Upper lobe of right lung (tissue), 1 donor: ENCODE measurements around the gene FBN1. TPM values are rescaled to one million over a fixed set of nuclear protein-coding genes. Genes with fewer than 3 reads are reported as not detected.

Experiments
- ATAC-seq: fragments of 200-7000 bp; cut with Tn5 transposase; one replicate; pipeline ENCODE4 v1.9.1; 2020; ENCODE audit warnings: mild to moderate bottlenecking, moderate library complexity
- DNase-seq: peaks from one replicate; pipeline ENCODE4 v3.0.0-alpha.2; 2020
- H3K27ac ChIP-seq: fragments of 200-600 bp; one replicate; pipeline ENCODE4 v1.8.0; 2022
- H3K27me3 ChIP-seq: fragments of 200-600 bp; one replicate; pipeline ENCODE4 v1.8.0; 2022; ENCODE audit warnings: mild to moderate bottlenecking
- H3K36me3 ChIP-seq: fragments of 200-600 bp; one replicate; pipeline ENCODE4 v1.8.0; 2022
- H3K4me1 ChIP-seq: fragments of 200-600 bp; one replicate; pipeline ENCODE4 v1.8.0; 2022
- H3K4me3 ChIP-seq: fragments of 200-600 bp; one replicate; pipeline ENCODE4 v1.8.0; 2022; ENCODE audit warnings: mild to moderate bottlenecking
- H3K9me3 ChIP-seq: fragments of 200-600 bp; one replicate; pipeline ENCODE4 v1.8.0; 2022
- CTCF ChIP-seq: fragments of 200-600 bp; IDR thresholded peaks from one replicate; pipeline ENCODE4 v1.8.0; 2022; ENCODE audit warnings: antibody characterized with exemption
- intact Hi-C: fragments of 100-400 bp; cut with DNase I; formaldehyde crosslinking; loops from one replicate; pipeline ENCODE4 v1.11.0; 2022
- total RNA-seq: library from RNA; stranded (reverse); fragmentation: NEBNext Ultra II Directional; extraction: Animal tissue kit (Norgen Biotek cat#: 25700); gene quantifications from one replicate; pipeline ENCODE4 v1.2.1, GENCODE V29; 2021
- donor health status: DM: no; HTN: yes; CAD: no; lungs with severe emphysema.

The FBN1 gene
- total RNA-seq, 1 donor from 2014 or later, result 46.9 TPM

GRCh38 chr15:48601095-48601494 lies 44.4 kb downstream of the FBN1 start:
- no peak for ATAC-seq
- Histone ChIP-seq H3K4me1 (peaks cover 6% of the 10 kb centered on the region), H3K27ac (no peak overlapping the region), H3K9me3 (no peaks in the 10 kb centered on the region), H3K4me3 (no peak overlapping the region), H3K27me3 (no peaks in the 10 kb centered on the region), H3K36me3 (peaks cover 3% of the 10 kb centered on the region)
- no peak for DNase-seq
- intact Hi-C loops, result no loop called here
- no peak for TF ChIP-seq CTCF

- Histone ChIP-seq H3K4me1 (no peaks in the 10 kb centered on the region), H3K36me3 (peaks cover 3% of the 10 kb centered on the region), H3K9me3 (no peaks in the 10 kb centered on the region), H3K4me3 (no peak overlapping the region), H3K27ac (no peak overlapping the region), H3K27me3 (no peaks in the 10 kb centered on the region)
- TF ChIP-seq CTCF, result no peak
- DNase-seq, result no peak
- no peak for ATAC-seq
- intact Hi-C loops, result no loop called here
Measured at GRCh38 chr15:48596841-48597240, 48.7 kb downstream of the FBN1 start.

GRCh38 chr15:48596415-48596814 lies 49.1 kb downstream of the FBN1 start:
- H3K27ac ChIP-seq, result no peak overlapping the region
- H3K4me1 ChIP-seq, result no peaks in the 10 kb centered on the region
- TF ChIP-seq CTCF, result no peak
- intact Hi-C loops, result no loop called here
- peaks cover 3% of the 10 kb centered on the region for H3K36me3 ChIP-seq
- ATAC-seq (no peak), DNase-seq (no peak)
- no peak overlapping the region for H3K4me3 ChIP-seq
- no peaks in the 10 kb centered on the region for H3K9me3 ChIP-seq
- H3K27me3 ChIP-seq, result no peaks in the 10 kb centered on the region

- no peak for DNase-seq
- peaks cover 3% of the 10 kb centered on the region for H3K36me3 ChIP-seq
- ATAC-seq, result no peak
- intact Hi-C loops, result no loop called here
- no peak overlapping the region for H3K27ac ChIP-seq
- no peaks in the 10 kb centered on the region for H3K9me3 ChIP-seq
- no peak overlapping the region for H3K4me3 ChIP-seq
- H3K27me3 ChIP-seq, result no peaks in the 10 kb centered on the region
- H3K4me1 ChIP-seq, result no peaks in the 10 kb centered on the region
- TF ChIP-seq CTCF, result no peak
Measured at GRCh38 chr15:48595981-48596380, 49.5 kb downstream of the FBN1 start.

GRCh38 chr15:48592933-48593332 lies 52.6 kb downstream of the FBN1 start:
- H3K9me3 ChIP-seq, result no peaks in the 10 kb centered on the region
- intact Hi-C loops, result no loop called here
- no peak overlapping the region for H3K4me3 ChIP-seq
- no peak for TF ChIP-seq CTCF
- no peaks in the 10 kb centered on the region for H3K4me1 ChIP-seq
- peaks cover 3% of the 10 kb centered on the region for H3K36me3 ChIP-seq
- no peaks in the 10 kb centered on the region for H3K27me3 ChIP-seq
- no peak overlapping the region for H3K27ac ChIP-seq
- no peak for DNase-seq
- no peak for ATAC-seq

- Histone ChIP-seq H3K27ac (no peak overlapping the region), H3K36me3 (peaks cover 3% of the 10 kb centered on the region), H3K27me3 (no peaks in the 10 kb centered on the region), H3K4me3 (no peak overlapping the region), H3K4me1 (no peaks in the 10 kb centered on the region), H3K9me3 (no peaks in the 10 kb centered on the region)
- intact Hi-C loops, result no loop called here
- peak; percentile 46 for ATAC-seq
- TF ChIP-seq CTCF, result no peak
- DNase-seq, result no peak
Measured at GRCh38 chr15:48592221-48592731, 53.2 kb downstream of the FBN1 start.
